H1 (cell line): ENCODE measurements around the gene NCOA6. TPM values are rescaled to one million over a fixed set of nuclear protein-coding genes. Genes with fewer than 3 reads are reported as not detected.
A peak's percentile ranks its signal among the peaks of the same experiment; 100 is the strongest.

Experiments
- BRCA1 ChIP-seq: IDR thresholded peaks from 2 replicates; pipeline ENCODE4 v1.6.1; 2012; ENCODE audit warnings: low read depth, low read length, improper control_type of control experiment
- EP300 ChIP-seq, 2 experiments: IDR thresholded peaks; 1 replicate in 1 of 2; 2 replicates in 1 of 2; pipeline ENCODE4 v1.6.1; 2011 to 2012; ENCODE audit warnings: low read depth in 2 of 2, low read length in 2 of 2, mild to moderate bottlenecking in 2 of 2, borderline replicate concordance in 1 of 2, inconsistent platforms in 1 of 2, moderate library complexity in 1 of 2
- KDM1A ChIP-seq: fragments of 200-600, 300-600 bp; sonication (generic); IDR thresholded peaks from 2 replicates; pipeline ENCODE4 v1.7.1; 2016; ENCODE audit warnings: mild to moderate bottlenecking, low read length, borderline replicate concordance
- PHF8 ChIP-seq: fragments of 200-600 bp; sonication (generic); conservative IDR thresholded peaks from 2 replicates; pipeline ENCODE4 v1.7.1; 2012; ENCODE audit warnings: low read depth, mild to moderate bottlenecking, inconsistent platforms, low read length, moderate library complexity
- RBBP5 ChIP-seq: IDR thresholded peaks from 2 replicates; pipeline ENCODE4 v1.7.1; 2012; ENCODE audit warnings: low read depth, mild to moderate bottlenecking, inconsistent platforms, low read length, moderate library complexity, borderline replicate concordance
- RFX5 ChIP-seq: IDR thresholded peaks from 2 replicates; pipeline ENCODE4 v1.6.1; 2011; ENCODE audit warnings: low read depth, low read length, improper control_type of control experiment, borderline replicate concordance
- RXRA ChIP-seq: IDR thresholded peaks from 2 replicates; pipeline ENCODE4 v1.6.1; 2011; ENCODE audit warnings: low read depth, mild to moderate bottlenecking, low read length, moderate library complexity; ENCODE audit not compliant: insufficient read depth
- SIN3A ChIP-seq, 2 experiments: IDR thresholded peaks in 1 of 2; conservative IDR thresholded peaks in 1 of 2; 2 replicates each; pipeline ENCODE4 v1.6.1; 2011 to 2012; ENCODE audit warnings: low read length in 2 of 2, improper control_type of control experiment in 1 of 2, low read depth in 1 of 2, mild to moderate bottlenecking in 1 of 2
- SIX5 ChIP-seq: IDR thresholded peaks from 2 replicates; pipeline ENCODE4 v1.6.1; 2011; ENCODE audit warnings: mild to moderate bottlenecking, low read depth, low read length
- SP1 ChIP-seq: IDR thresholded peaks from 2 replicates; pipeline ENCODE4 v1.6.1; 2011; ENCODE audit warnings: low read depth, low read length
- TAF1 ChIP-seq: IDR thresholded peaks from 2 replicates; pipeline ENCODE4 v1.6.1; 2011; ENCODE audit warnings: mild to moderate bottlenecking, low read depth, low read length
- TAF7 ChIP-seq: optimal IDR thresholded peaks from 2 replicates; pipeline ENCODE3; 2011; ENCODE audit warnings: low read depth, mild to moderate bottlenecking, inconsistent platforms, low read length, moderate library complexity, borderline replicate concordance
- TCF12 ChIP-seq: IDR thresholded peaks from 2 replicates; pipeline ENCODE4 v1.6.1; 2011; ENCODE audit warnings: low read depth, mild to moderate bottlenecking, low read length
- YY1 ChIP-seq: IDR thresholded peaks from 2 replicates; pipeline ENCODE4 v1.6.1; 2011; ENCODE audit warnings: low read depth, mild to moderate bottlenecking, low read length
- polyA plus RNA-seq, 7 experiments: library from polyadenylated mRNA; depleted of rRNA in 3 of 7; stranded (reverse) in 5 of 7; unstranded in 2 of 7; fragments of >200 nt in 5 of 7; fragments of 200-250 nt in 2 of 7; gene quantifications; 1 replicate in 5 of 7; 2 replicates in 1 of 7; 4 replicates in 1 of 7; pipeline versions ENCODE4 v1.2.1 to v1.2.3, GENCODE V29; 2011 to 2013; ENCODE audit warnings: missing spikeins in 2 of 7, mixed read lengths in 2 of 7
- total RNA-seq: library from RNA; stranded (reverse); fragmentation: NEBNext Ultra II Directional; extraction: Animal tissue kit (Norgen Biotek cat#: 25700); gene quantifications from 2 replicates; pipeline ENCODE4 v1.2.1, GENCODE V29; 2021
- TF ChIP-seq, protein P1 (sequence below), 3 experiments: IDR thresholded peaks; 1 replicate in 2 of 3; 2 replicates in 1 of 3; pipeline versions ENCODE4 v1.5.1 to v1.6.1; 2011; ENCODE audit warnings: low read length in 3 of 3, mild to moderate bottlenecking in 3 of 3, inconsistent platforms in 2 of 3, low read depth in 1 of 3, moderate library complexity in 1 of 3; ENCODE audit not compliant: insufficient read depth in 1 of 3; ENCODE audit errors: control extremely low read depth in 1 of 3
- TF ChIP-seq, protein P2 (sequence below): IDR thresholded peaks from 2 replicates; pipeline ENCODE4 v1.6.1; 2012; ENCODE audit warnings: low read length, inconsistent platforms
- TF ChIP-seq, protein P3 (sequence below): IDR thresholded peaks from 2 replicates; pipeline ENCODE4 v1.6.1; 2011; ENCODE audit warnings: low read length, improper control_type of control experiment

The NCOA6 gene
- total and polyA plus RNA-seq, 2 of the 8 experiments (the other 6 are each of a cell fraction or from before 2014, with no cell fraction given), result 9.0 to 9.5 TPM

DNA sequence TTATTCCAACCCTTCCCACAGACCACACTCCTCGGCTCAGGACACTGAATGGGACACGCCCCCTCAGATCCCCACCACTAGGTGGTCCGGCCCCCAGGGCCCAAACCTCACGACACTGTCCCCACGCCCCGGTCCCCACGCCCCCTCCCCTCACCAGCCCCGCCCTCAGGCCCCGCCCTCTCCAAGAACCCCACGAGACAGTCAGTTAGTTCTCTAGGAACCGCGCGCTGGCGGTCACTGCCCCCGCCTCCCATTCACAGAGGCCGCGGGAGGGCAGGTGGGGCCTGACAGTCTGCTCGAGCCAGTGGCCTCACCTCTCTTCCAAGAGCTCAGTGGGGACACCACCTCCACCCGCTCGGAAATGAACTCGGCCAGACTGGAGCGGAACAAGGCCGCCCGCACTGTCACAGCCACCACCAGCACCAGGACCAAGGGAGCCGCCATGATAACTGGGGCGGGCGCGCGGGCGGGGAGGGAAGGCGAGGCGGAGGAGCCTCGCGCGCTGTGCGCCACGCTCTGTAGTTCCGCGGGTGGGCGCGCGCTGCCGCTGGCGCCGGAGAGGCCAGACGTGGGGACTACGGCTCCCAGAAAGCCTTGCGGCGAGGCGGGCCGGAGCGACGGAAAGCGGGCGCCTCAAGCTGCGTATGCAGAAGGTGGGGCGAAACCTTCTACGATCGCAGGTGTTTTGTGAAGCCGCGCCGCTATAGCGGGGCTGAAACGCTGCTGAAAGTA lies 148.6 kb downstream of the NCOA6 start, which contains the start of gene PIGU (continued):
- TF ChIP-seq RFX5 (no peak), TCF12 (no peak), SP1 (peak; percentile 28; the same call in 1 of the 2 replicates), RXRA (no peak), SIN3A (conservative IDR thresholded peaks at IDR 0.05 in 1 of 2, IDR thresholded peaks at IDR 0.05 in 1 of 2; ENCODE audit: low read depth in 1 of 2, low read length in 2 of 2) (peak in 1 of 2 experiments; percentile 77; a peak in 1 of 4 replicates), PHF8 (peak; percentile 64; the same call in 1 of the 2 replicates), EP300 (IDR thresholded peaks at IDR 0.05; ENCODE audit: borderline replicate concordance in 1 of 2, low read depth in 2 of 2, low read length in 2 of 2) (no peak), TAF1 (peak; percentile 80; the same call in 1 of the 2 replicates), YY1 (peak; percentile 91), KDM1A (no peak), RBBP5 (peak; percentile 63; the same call in 1 of the 2 replicates), TAF7 (no peak), SIX5 (peak; percentile 85), BRCA1 (no peak)
- TF ChIP-seq, protein P1, sequence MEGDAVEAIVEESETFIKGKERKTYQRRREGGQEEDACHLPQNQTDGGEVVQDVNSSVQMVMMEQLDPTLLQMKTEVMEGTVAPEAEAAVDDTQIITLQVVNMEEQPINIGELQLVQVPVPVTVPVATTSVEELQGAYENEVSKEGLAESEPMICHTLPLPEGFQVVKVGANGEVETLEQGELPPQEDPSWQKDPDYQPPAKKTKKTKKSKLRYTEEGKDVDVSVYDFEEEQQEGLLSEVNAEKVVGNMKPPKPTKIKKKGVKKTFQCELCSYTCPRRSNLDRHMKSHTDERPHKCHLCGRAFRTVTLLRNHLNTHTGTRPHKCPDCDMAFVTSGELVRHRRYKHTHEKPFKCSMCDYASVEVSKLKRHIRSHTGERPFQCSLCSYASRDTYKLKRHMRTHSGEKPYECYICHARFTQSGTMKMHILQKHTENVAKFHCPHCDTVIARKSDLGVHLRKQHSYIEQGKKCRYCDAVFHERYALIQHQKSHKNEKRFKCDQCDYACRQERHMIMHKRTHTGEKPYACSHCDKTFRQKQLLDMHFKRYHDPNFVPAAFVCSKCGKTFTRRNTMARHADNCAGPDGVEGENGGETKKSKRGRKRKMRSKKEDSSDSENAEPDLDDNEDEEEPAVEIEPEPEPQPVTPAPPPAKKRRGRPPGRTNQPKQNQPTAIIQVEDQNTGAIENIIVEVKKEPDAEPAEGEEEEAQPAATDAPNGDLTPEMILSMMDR (IDR thresholded peaks at IDR 0.05; ENCODE audit: control extremely low read depth in 1 of 3, insufficient read depth in 1 of 3, low read depth in 1 of 3, low read length in 3 of 3), result 0 out of 4 replicates have a peak, but pooled peaks of 1 of the 3 experiments have one; percentile 4
- TF ChIP-seq, protein P2, sequence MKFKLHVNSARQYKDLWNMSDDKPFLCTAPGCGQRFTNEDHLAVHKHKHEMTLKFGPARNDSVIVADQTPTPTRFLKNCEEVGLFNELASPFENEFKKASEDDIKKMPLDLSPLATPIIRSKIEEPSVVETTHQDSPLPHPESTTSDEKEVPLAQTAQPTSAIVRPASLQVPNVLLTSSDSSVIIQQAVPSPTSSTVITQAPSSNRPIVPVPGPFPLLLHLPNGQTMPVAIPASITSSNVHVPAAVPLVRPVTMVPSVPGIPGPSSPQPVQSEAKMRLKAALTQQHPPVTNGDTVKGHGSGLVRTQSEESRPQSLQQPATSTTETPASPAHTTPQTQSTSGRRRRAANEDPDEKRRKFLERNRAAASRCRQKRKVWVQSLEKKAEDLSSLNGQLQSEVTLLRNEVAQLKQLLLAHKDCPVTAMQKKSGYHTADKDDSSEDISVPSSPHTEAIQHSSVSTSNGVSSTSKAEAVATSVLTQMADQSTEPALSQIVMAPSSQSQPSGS, result no peak
- TF ChIP-seq, protein P3, sequence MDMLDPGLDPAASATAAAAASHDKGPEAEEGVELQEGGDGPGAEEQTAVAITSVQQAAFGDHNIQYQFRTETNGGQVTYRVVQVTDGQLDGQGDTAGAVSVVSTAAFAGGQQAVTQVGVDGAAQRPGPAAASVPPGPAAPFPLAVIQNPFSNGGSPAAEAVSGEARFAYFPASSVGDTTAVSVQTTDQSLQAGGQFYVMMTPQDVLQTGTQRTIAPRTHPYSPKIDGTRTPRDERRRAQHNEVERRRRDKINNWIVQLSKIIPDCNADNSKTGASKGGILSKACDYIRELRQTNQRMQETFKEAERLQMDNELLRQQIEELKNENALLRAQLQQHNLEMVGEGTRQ, result no peak
